ENCODE data around the gene SFTA2.
"Not testable (repeated sequence)": the region's sequence is repeated elsewhere in the genome, so short reads cannot be mapped to it uniquely, and the experiment has no call there.

Gene SFTA2
- 0 to 0.69 (median 0.23) reads per million in 4 donors for total RNA-seq

DNA sequence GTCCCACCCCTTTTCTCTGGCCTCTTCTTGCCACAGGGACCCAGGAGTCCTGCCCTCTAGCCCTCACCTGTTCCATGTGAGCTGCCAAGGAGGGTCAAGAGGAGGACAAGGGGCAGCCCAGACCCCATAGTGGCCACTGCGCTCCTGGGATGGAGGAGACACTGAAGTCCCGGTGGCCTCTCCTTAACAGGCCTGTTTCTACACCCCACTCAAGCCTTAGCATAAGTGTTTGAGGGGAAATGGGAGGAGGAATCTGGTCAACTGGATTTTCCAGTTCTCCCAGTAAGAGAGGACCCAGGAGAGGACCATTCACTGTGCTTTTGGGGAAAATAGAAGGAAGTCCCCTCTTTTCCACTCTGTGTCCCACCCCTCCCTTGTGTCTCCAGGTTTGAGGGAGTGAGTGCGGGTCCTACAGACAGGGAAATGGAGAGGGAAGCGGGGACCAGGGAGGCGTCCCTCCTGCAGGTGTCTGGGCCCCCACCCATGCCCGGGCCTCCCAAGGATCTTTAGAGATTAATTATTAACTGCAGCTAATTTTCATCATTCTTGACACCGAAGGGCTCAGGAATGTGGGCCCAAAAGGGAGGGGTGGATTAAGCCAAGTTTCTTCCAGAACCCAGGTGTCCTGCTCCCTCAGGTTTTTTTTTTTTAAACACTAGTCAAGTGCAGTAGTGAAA, at the start of gene SFTA2:
Gene SFTA2, minus strand, starts transcription at position 202 of the 677 bp plus-strand sequence. Its CDS starts 74 bp downstream, at position 128.
- no peak for DNase-seq

DNA sequence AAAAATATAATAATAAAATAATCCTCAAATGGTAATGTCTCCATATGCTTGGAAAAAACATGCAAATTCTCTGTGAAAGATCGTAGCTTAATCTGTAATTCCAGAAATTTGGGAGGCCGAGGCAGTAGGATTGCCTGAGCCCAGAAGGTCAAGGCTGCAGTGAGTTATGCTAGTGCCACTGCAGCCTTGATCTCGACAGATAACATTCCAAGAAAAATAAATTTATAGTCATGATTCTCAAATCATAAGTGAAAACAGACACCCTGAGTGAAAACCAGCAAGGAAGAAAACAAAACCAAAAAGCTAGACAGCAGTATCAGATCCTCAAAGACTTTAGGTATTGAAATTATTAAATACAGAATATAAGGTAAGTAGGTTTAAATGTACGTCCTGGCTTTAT, 47.7 kb upstream of the SFTA2 start:
- no peak for DNase-seq

DNA sequence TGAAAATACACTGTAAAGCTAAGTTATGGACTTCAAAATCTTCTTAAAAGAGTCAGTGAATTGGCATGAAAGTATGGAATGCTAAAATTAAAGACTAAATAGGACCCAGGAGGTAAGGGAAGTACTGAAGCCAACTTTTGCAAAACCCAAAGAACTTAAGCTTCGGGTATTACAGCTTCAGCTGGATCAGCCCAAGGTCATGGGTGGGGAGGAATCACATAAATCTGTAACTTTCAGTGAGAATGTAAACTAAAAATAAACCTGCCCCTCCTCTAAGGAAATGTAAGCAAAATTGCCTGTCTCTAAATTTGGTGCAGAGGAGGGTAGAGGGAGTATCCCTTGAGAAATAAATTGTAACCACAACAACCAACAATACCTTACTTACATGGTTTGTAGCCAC, 47.2 kb upstream of the SFTA2 start:
- no peak for DNase-seq

DNA sequence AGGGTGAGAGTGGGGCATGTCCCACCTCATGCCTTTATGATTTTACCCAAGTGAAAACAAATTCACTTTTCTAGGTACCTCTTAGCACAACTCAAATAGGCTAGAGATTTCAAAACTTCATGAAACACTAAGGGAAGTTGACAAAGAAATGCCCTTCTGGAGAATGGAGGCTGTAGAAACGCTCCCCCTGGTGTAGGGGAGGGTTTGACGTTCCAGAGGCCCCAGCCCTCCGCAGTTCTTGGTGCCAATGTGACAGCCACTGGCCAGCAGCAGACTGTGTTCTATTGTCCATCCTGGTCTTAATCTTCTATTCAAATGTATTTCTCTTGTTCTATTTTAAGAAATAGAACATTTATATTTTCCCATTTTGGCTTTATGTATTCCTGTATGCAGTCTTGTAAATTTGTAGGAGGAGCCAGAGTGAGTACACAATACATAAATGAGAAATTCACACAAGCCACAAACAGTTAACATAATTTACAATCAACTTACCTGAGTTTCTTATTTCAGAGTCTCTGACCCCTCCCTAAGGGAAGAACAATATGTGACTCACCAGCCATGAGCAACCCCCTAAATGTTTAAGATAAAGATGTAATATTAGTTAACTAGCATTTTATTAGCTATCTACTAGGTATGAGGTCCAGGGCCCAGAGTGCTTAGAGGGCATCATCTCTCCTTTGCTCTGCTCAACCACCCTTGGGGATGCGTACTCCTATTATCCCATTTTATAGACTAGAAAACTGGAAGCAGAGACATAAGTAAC, 42.7 kb upstream of the SFTA2 start:
- no peak for DNase-seq

DNA sequence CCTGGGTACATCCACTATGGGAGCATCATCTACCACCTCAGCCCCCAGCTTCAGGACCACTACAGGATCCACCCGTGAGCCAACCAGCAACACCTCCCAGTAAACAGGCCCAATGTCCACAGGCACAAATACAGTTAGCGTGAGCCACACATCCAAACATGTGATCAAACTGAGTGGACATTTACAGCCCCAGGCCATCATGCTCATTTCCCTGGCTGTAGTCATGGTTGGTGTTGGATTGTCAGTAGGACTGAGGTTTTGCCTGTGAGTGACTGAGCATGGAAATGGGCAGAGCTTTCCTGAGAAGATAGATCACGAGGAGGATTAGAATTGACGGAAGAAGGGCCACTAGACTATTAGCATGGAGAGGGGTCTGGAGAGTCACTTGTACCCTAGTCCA, 40.8 kb upstream of the SFTA2 start:
- DNase-seq: no peak

DNA sequence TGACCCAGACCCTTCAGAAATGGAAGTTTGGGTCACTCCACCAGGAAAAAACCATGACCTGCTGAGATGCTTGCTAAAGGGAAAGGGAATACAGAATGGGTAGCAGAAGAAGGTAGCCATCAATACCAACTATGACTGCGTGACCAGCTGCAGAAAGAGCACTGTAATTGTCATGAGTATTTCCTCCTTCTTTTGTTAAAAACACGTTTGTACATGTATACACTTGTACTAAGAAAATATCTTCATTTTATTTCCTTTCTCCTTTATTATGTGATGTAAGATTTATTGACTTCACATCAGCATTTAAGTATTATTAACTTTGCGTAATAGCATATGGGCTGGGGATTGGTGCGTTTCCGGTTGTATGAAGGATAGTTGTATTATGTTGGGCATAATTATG, 39.0 kb upstream of the SFTA2 start:
- DNase-seq: no peak

DNA sequence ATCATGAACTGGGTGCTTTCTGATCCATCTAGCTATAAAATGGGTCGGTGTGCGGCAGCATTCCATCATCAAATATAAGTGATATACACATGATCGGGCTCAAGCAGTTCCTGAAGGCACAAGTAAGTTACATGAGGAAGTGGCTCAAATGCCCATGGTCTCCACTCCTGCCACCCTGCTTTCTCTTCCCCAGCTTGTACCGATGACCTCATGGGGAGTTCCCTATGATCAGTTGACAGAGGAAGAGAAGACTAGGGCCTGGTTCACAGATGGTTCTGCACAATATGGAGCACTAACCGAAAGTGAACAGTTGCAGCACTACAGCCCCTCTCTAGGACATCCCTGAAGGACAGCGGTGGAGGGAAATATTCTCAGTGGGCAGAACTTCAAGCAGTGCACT, 37.2 kb upstream of the SFTA2 start:
- not testable (repeated sequence) for DNase-seq

DNA sequence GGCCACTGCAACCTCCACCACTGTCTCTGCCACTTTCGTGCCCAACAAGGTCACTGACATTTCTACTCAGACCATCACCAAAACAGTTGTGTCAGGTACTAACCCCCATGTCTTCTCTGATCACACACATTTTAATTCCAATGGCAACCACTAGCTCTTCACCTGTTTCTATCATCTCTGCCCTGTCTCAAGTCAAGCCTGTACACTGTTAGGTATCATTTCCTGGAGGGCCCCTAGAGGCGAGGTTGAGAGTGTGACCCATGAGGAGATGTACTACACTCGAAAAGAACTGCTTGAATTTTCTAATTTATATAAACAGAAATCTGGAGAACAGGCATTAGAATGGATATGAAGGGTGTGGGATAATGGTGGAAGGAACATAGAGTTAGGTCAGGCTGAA, 34.2 kb upstream of the SFTA2 start:
- DNase-seq: no peak

DNA sequence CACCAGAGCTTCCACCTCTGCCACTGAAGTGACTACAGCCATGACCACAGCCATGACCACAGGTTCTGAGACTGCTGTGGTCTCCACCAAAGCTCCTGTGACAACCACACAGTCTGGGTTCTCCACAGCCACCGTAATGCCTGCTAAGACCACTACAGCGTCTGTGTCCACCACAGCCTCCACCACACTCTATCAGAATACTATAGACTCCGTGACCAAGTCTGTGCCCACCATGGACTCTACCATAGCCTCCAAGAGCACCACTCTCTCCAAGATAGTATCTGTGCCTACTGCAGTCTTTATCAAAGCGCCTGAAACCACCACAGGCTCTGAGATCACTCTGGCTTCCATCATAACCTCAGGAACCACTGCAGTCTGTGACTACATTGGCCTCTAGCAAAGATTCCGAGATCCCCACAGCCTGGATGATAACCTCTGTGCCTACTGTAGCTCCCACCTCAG, 33.2 kb upstream of the SFTA2 start:
- DNase-seq: no peak

DNA sequence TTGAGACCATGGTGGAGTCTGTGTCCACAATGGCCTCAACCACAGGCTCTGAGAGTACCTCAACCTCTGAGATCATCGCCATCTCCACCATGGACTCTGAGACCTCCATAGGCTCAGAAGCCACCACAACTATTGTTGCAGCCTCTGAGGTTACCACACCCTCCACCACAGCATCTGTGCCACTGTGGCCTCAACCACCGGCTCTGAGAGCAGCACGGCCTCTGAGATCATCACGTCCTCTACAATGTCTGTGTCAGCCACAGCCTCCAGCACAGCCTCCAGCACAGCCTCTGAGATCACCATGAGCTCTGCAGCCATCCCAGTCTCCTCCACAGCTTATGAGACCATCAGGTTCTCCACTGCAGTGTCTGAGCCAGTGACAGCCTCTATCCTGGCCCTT, 32.1 kb upstream of the SFTA2 start:
- DNase-seq: peak in 1 of 5 donors; percentile 27

DNA sequence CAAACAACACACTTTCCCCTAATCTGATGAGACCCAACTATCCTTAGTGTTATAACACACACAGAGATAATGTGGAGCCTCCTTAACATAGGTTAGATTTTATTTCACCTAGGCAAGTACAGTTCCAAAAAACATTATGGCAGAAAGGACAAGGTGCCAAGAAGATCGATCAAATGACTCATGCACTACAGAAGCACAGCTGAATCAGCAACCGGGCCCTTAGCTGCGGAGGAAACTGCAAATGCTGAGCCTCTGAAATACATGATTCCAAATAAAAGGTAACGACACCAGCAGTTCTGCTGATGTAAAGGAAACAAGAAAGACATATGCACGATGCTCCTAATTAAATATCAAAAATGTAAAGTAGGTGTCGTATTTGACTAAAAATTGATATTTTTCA, 31.7 kb upstream of the SFTA2 start:
- DNase-seq: no peak

DNA sequence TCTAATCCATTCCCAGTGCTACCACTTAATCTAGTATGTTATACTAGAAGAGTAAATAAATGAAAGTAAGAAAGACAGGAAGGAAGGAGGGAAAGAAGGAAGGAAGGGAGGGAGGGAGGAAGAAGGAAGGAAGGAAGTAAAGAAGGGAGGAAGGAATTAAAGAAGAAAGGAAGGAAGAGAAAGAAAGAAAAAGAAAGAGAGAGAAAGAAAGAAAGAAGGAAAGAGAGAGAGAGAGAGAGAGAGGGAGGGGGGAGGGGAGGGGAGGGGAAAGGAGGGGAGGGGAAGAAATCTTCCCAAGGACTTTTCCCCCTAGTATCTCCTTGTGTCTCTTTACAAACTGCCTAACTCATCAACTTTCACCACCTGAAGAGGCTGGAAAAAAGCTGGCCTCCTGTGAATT, 30.7 kb upstream of the SFTA2 start:
- DNase-seq: no peak

DNA sequence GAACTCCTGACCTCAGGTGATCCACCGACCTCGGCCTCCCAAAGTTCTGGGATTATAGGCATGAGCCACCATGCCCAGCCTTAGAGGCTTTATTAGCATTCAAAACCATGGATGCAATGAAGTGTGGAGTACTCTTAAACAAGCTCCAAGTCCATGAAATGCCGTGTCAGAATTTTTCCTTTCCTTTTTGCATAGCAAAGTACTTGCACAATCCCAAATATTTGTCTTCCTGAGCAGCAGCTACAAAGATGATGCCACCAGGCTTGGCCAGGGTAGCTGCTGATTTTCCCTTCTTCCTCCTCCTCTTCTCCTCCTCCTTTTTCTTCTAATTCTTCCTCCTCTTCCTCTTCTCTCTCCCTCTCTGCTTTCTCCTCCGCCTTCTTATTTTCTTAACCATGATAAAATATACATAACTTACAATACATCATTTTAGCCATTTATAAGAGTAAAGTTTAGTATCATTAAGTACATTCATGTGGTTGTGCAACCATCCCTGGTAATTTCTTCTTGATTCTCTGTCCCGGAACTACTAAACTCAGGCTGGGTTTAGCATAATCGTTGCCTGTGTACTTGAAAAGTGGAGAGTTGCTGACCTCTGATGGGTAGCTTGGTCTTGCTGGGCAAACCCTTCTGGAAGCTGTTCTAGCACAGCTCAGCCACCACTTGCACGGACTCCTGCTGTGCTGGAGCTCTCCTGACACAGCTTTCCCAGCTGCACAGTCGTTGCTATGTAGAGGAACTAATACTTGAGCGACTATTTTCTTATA, 29.1 kb upstream of the SFTA2 start:
- DNase-seq: no peak

DNA sequence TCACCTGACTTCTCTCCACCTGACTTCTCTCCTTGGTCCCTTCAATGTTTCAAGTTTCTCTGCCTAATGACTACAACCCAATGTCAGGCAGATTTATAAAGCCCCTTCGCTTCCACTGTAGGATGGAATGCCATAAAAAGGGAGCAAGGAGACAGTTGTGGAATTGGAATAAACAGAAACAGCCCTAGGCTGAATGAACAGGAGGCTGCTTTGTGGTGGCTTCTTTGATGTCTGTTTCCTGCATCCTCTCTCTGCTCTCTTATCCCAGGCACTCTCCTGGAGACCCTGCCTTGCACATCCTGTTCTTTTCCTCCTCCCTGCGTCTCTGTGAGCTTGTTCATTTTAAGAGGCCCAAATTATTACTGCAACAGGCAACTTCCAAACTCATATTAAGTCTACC, 25.7 kb upstream of the SFTA2 start:
- no peak for DNase-seq

DNA sequence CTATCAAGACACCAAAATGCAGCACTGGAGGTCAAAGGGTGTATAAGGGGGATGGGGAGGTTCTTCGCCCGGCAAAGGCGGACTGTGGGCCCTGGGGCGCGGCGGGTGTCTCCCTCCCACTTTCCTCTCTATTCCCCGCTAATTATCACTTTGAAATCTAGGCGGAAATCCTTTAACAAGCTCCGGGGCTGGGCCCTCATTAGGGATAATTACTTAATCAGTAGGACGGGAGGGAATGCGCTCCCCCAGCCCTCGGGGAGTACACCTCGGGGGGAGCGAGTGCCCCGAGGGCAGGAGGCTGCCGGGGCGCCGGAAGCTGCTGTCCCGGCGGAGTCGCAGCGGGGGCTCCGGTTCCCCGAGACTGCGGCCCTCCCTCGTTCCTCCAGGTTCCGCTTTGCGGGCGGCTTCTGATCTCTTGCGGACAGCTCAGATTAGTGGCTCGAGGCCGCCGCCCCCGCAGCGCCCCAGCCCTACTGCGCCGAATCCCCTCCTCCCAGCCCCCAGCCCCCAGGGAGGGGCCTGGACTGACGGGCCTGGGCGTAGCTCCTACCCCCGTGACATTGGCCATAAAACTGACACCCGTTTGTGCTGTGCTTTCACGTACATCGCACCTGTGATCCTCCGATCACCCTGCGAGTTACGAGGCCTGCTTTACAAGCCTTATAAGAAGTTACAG, 23.5 kb upstream of the SFTA2 start:
- peak; percentile 41 to 67 (median 55) for DNase-seq

DNA sequence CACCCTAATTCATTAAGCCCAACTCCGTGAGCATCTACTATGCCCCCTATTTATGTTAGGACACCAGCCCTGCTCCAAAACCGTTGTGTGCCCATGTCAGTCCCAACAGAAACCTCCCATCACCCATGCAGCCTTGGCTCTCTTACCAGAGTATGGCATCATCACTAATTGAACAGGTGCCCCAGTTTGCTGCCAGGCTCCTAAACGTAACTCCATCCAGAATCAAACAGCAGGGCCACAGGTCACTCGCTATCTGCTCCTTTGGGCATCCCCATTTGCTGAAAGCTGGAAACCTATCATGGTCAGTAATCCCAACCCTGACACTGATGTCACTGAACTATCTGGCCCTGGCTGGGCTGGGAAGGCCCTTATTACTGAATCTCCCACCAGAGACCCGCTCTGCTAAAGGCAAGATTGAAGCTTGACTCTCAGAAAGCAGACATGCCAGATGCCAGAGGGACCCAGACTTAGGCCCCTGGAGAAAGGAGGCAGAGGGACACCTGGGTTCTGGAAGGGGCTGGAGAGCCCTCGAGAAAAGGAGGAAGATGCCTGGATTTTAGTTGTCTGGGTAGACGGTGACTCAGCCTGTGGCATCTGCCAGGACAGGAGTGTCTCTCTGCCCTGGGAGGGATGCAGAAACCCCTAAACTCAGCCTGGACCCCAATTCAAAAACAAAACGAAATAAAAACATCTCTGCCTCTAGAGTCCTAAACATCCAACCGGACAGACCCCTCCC, 22.8 kb upstream of the SFTA2 start:
- no peak for DNase-seq

DNA sequence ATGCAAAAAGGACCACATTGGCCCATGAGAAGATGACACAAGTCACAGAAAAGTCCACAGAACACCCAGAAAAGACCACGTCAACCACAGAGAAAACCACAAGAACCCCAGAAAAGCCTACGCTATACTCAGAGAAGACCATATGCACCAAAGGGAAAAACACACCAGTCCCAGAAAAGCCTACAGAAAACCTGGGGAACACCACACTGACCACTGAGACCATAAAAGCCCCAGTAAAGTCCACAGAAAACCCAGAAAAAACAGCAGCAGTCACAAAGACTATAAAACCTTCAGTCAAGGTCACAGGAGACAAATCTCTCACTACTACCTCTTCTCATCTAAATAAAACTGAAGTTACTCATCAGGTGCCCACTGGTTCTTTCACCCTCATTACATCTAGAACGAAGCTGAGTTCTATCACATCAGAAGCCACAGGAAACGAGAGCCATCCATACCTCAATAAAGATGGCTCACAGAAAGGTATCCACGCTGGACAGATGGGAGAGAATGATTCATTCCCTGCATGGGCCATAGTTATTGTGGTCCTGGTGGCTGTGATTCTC, 20.0 kb upstream of the SFTA2 start:
- no peak for DNase-seq

DNA sequence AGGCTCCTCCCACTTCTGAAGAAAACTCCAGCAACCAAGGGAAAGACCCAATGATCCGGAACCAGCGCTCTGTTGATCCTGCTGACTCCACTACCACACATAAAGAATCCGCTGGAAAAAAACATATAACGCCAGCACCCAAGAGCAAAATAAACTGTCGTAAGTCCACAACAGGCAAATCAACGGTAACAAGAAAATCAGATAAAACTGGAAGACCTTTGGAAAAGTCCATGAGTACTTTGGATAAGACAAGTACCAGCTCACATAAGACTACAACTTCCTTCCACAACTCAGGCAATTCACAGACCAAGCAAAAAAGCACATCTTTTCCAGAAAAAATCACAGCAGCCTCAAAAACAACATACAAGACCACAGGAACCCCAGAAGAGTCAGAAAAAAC, 16.8 kb upstream of the SFTA2 start:
- DNase-seq: no peak

DNA sequence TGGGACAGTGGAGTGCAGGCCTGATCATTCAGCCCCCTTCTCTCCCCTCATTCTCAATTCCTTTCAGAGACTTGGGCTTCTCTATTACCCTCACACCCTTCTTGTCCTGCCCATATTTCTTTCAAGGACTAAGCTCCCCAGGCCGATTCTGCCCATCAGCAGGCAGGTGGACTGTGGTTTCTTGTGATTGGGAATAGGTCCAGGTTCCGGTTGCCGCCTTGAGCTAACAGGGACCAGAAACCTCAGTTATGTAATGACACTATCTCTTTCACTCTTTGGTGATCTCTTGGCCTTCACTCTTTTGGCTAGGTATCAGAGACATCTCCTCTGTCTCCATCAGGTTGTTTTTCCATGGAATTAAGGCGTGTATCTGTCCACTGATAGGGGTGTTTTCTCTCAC, 15.3 kb upstream of the SFTA2 start:
- DNase-seq: no peak

DNA sequence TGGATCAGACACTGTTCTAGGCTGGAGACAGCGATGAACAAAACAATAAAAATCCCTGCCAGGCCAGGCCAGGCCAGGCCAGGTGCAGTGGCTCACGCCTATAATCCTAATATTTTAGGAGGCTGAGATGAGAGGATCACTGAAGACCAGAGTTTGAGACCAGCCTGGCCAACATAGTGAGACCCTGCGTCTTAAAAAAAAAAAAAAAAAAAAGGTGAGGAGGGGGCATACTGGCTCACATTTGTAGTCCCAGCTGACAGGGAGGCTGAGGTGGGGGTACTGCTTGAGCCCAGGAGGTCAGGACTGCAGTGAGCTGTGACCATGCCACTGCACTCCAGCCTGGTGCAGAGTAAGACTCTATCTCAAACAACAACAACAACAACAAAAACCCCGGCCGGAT, 13.3 kb upstream of the SFTA2 start:
- DNase-seq: no peak

DNA sequence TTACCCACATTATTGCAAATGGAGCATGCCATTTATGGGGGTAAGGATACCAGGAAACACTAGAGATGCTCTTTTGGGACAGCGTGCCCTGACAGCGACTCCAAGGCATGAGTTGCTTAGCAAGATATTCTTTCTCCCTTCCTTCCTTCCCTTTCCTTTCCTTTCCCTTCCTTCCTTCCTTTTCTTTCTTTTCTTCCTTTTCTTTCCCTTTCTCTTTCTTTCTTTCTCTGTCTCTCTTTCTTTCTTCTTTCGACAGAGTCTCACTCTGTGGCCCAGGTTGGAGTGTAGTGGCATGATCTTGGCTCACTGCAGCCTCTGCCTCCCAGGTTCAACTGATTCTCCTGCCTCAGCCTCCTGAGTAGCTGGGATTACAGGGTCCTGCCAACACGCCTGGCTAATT, 12.1 kb upstream of the SFTA2 start:
- no peak for DNase-seq
